Fibroblast of skin of right biceps (primary cell): ENCODE data around the gene CHST8.
"Not testable (repeated sequence)": the region's sequence is repeated elsewhere in the genome, so short reads cannot be mapped to it uniquely, and the experiment has no call there.

Source experiments
- DNase-seq: peaks from one replicate; pipeline ENCODE4 v3.0.0-alpha.2; 2013

The CHST8 gene

DNA sequence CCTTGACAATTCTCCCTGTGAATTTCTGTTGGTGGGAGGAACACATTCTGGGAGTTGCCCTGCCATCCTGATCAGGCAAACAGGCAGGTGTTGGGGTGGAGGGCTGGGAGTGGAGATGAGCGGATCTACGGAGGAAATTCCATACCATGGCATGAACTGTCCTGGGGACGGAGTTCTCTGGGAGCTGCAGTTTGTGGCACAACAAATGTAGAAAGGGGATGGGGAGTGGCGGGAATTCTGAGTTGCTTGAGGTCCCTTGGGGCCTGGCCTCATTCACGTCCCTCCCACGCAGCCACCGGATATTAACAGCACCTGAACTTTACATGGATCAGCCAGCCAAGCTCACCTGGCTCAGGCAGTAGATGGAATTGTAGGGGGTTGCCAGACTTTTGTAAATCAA lies 70.0 kb downstream of the CHST8 start:
- DNase-seq, result no peak

DNA sequence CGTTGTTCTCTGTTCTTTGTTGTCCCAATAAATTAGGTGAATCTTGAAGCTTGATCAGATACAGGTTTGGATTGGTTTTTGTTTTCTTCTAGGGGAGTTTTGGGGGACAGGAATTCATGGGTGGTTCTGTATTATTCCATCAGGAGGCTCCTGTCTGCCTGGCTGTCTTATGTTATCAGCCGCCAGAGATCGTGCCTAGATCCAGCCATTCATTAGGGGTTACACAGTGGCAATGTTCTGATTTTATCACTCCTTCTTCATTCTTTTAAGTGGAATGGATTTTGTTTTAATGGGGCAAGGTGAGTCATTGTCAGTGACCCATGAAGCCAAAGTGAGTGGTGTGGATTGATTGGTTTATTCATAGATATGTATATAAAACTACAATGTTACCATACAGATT lies 71.9 kb downstream of the CHST8 start:
- DNase-seq, result no peak

DNA sequence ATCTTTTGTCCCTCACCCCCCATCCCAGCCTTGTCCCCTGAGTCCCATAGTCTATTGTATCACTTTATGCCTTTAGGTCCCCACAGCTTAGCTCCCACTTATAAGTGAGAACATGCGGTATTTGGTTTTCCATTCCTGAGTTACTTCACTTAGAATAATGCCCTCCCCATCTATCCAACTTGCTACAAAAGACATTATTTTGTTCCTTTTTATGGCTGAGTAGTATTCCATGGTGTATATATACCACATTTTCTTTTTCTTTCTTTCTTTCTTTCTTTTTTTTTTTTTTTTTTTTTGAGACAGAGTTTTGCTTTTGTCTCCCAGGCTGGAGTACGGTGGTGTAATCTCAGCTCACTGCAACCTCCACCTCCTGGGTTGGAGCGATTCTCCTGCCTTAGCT lies 73.8 kb downstream of the CHST8 start:
- not testable (repeated sequence) for DNase-seq

DNA sequence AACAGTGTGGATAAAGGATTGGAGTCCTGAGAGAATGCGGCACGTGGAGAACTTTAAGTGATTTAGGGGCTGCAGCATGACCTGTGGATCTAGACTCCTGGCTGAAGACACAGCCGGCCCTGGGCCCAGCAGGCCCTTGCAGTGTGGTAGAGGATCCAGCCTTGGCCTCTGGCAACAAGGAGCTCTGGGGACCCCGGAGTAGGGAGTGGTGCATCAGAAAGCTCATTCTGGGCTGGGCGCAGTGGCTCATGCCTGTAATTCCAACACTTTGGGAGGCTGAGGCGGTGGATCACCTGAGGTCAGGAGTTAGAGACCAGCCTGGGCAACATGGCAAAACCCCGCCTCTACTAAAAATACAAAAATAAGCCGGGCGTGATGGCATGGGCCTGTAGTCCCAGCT lies 76.0 kb downstream of the CHST8 start:
- no peak for DNase-seq

DNA sequence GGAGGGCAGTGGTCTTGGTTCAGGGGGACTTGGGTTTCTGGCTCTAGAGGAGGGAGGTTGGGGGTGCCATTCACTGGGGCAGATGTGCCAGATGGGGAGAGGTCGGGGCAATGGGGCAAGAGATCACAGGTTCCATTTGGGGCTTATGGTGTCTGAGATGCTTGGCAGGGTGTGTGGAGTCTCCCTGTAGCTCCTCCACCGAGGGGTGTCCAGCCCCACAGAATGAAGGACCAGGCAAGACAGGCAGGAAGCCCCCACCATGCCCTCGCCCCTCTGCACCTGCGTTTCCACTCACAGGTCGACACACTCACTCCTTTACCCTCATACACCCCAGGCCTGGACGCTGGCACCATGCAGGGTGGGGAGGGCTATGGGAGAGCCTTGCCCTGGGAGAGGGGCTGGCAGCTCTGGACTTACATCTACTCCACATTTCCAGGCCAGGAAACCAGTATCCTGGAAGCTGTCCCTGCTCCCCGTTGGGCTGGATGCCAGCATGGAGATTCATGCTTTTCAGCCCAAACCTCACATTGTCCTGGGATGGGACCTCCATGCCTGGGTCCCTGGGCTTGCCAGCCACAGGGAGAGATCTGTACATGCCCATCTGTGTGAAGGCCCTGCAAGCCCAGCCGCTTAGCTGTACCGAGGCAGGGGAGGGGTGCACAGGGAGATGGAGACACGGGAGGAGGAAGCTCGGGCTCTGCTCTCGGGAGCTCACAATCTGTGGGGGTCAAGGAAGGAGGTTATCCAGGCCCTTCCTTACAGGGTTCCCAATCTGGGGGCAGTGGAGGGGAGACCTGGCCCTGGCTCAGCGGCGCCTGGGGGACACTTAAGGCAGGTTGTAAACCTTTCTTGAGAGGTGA lies 77.1 kb downstream of the CHST8 start:
- no peak for DNase-seq

DNA sequence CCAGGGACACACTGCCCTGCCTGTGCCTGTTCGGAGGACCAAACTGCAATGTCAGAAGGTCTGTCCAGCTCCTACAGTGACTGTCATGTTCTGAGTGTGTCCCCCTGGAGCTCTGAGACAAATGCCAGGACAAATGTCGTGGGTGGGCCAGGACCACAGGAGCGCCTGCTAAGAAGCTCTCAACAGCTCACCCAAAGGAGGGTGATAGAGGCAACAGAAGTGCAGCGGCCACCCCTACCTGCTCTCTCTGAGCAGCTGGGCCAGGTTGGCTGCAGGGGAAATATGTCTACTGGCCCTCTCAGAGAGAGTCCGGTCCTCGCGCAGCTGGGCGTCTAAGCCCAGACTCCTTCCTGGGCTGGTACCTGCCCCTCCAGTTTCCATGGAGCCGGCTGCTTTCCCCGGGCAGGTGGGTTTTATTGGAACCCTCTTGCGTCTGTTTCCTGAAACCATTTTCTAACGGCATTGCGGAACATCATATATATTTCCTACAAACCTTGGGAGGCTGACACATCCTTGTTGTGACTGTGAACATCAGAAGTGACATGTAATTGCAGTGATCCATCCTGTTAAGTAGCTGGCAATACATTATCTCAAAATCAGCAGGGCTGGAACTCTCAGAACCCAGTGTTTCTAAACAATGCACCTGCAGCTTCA lies 78.1 kb downstream of the CHST8 start:
- DNase-seq, result no peak

DNA sequence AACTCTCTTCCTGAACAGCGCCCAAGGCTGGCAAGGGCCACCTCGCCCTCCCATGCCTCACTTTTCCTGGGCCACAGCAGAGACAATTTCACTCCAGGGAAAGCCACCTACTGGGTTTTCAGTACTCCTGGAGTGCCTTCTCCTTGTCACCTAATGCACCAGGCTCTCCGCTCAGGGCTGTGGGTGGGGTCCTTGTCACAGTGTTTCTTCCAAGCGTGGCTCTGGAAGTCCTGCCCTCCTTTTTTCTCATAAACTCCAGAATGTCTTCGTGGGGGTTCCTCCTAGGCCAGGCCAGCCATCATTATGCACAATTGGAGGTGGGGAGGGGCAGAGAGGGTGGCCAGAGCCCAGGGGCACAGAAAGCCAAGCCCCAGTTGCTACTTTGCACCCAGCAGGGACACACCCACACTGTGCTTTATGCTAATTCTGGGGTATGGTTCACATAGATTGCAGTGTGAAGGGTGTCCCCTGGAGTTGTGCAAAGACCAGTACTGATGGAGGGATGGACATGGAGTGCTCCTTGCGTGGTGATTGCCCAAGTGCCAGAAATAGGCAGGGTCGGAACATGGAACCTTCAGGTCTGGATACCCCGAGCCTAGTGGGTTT lies 78.8 kb downstream of the CHST8 start:
- no peak for DNase-seq

DNA sequence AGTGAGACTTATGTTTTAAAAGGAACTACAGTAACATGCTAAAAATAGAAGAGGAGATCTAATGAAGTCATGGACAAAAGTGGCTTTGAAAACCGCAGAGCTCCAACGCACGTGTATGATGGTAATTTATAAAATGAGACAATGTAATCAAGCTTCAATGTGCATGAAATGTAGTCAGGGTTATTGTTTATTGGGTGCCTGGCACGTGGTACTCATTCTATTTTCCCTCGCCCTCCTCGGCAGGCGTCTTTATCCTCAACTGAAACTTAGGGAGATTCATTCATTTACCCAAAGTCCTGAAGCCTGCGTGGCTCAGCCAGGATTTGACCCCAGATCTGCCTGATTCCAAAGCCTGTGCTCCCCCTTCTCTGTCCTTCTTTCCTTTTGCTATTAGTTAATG lies 79.8 kb downstream of the CHST8 start:
- DNase-seq, result no peak

DNA sequence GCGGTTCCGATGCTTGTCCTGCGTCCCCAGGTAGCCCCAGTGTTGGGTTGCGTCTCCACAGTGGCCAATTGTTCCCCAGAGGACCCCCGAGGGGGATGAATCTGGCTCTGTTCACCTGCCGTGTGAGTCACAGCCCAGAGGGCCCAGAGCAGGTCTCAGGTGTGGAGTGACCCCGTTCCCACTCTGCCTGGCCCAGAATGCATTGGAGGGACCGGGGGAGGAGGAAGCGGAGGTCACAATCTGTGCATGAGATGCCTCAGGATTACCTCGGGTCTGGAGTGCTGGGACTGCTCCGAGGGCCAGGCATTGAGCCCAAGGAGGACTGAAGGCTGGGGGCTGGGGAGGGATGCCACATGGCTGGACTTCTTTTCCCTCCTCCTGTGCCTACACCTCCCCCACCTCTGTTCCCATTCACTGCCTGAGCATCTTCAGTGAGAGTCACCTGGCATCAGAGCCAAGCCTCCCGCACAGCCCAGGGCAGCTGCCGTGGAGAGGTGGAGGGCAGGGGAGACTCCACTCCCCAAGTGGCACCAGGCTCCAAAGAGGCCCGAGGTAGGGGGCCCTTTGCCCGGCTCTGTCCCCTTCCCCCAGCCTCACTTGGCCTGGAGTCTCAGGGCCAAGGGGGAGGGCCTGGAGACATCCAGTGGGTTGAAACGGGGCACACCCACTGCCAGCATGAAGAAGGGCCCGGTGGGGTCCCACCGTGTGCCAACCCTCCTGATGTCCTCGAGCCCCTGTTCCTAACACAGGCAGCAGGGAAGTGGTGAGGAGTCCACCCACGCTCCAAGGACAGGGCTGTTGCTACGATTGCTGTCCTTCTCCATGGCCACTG lies 81.1 kb downstream of the CHST8 start:
- DNase-seq, result no peak

DNA sequence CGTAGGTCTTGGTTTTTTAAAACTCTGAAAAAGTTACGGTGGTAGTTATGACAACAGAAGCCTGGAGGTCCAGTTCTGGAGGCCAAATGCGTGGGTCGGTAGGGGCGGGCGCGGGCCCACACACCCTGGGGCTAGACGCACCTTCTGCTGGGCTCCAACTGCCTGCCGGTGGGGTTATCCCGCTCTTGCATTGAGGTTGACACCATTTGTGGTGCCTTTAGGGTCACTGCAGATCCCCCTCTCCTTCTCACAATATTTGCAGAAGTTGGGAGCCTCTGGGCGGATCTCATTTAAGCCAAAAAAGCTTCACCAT lies 81.6 kb downstream of the CHST8 start:
- no peak for DNase-seq

DNA sequence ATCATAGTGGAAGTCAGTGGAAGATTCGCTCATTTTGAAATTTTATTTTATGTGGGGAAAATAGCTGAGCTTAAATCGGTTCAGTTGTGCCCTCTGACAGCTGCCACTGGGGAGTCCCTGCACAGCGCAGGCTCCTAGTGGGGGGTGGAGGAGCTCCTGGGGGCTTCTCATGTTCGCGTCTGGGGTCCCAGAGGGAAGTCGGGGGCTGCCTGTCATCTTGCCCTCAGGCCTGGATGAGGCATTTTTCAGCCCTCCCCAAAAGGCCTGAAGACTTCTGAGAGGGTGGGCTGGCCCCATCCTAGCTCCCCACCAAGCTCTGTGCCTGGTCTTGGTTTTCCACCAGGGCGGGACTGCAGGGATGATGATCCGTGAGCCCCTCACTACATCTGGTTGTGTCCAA lies 82.1 kb downstream of the CHST8 start:
- DNase-seq, result no peak

DNA sequence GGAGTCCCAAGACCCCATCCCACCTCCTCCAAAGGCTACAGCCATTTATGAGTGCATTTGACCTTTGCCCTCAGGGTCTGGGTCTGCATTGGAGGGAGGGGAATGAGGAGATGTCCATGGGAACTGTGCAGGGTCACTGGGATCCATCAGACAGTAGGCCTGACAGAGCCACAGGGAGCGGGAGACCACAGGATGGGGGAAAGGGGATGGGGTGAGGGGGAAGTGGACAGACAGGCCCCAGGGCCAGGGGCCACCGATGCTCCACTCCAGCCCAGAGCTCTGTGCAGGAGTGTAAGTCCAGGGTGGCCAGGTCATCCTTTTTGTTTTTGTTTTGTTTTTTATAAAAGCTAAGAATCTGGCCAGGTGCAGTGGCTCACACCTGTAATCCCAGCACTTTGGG lies 82.5 kb downstream of the CHST8 start:
- DNase-seq, result no peak

DNA sequence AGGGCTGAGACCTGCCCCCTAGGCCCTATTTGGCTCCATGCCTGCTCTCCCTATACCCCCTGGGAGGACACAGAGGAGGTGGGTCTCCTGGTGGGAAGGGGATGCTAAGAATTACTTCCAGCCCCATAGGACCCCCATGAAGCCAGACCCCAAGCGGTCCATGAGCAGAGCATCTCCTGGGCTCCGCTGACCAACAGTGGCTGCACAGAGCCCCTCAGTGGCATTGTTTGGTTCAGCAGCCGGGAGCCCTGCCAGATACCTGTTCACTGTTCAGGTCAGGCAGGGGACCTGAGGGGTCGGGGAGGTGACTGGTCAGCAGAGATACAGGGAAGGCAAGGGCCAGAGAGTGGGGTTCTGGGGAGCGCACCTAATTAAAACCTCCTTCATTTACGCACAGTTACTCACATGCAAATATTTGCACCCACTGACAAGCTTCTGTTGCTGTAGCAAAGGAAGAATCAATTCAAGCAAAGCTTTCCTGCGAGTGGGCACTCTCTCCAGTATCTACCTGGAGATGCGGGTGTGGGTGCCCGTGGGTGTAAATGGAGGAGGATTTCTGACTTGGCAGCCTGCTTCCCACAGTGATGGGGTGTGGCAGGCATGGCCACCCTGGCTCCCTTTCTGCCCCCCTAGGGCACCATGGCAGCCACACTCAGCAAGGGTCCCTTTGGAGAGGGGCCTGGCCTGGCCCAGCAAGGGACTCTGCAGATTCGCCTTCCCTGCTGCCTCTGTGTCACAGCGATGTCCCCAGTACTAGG lies 83.5 kb downstream of the CHST8 start:
- DNase-seq, result no peak

DNA sequence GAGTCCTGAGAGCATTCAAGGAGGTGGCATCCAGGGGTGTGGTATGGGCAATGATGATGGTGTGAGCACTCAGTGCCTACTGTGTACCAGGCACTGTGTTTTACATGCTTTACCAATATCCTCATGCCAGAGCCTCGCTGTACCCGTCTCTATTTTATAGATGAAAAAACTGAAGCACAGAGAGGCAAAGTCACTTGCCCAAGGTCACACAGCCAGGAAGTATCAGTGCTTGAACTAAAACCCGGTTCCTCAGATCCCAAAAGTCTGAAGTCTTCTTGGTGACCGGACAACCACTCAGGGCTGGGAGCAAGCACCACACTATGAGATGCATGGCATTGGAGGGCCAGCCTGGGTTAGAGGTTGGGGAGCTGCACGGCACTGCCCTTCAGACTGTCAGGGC lies 84.1 kb downstream of the CHST8 start:
- DNase-seq, result no peak

DNA sequence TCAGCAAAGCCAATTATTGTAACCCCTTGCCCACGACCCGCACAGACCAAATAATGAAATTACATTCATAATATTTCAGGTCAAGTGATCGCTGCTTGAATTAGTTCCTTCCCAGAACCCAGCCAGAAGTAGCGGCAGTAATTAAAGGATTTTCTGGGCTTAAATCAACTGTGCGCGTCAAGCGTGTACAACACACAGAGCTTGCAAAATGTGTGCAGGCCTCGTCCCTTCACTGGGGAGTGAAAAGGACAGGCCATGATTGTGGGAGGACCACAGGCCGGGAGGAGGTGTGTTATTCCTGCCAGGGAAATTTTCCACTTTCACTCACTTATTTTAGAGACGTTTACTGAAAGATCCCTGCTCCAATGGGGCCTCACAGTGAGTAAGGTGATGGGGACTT lies 84.9 kb downstream of the CHST8 start:
- no peak for DNase-seq

DNA sequence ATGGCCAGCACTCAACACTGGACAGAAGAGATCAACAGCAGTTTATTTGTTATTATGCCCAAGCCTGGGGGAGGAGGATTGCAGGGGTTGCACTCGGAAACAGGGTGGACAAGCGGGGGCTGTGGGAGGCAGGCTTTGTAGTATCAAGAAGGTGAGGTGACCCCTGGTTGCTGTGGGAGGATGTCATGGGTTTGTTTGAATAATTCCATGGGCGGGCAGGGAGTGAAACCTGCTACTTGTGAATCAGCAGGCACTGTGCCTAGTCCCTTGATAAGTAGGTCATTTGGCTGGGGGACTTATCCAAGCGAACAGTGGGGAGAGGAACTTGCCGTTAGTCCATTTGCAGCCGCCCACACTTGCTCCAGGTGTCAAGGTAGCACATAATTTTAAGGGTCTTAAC lies 90.5 kb downstream of the CHST8 start:
- no peak for DNase-seq

DNA sequence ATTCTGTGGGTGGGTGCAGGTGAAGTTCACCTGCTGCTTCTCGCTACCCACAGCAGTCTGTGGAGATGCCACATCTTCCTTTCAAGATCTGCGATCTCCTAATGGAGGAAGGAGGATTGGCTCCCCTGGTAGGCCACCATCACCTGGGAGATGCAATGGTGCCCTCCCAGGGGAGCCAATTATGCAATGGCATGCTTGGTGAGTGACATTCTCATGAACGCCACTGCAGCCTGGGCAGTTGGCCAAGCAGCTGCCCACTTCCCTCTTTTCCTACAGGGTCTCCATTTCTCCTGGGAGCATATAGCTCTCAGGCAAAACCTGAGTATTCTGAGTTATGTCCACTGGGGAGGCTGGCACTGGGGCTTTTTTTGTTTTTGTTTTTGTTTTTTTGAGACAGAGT lies 91.4 kb downstream of the CHST8 start:
- DNase-seq, result no peak

DNA sequence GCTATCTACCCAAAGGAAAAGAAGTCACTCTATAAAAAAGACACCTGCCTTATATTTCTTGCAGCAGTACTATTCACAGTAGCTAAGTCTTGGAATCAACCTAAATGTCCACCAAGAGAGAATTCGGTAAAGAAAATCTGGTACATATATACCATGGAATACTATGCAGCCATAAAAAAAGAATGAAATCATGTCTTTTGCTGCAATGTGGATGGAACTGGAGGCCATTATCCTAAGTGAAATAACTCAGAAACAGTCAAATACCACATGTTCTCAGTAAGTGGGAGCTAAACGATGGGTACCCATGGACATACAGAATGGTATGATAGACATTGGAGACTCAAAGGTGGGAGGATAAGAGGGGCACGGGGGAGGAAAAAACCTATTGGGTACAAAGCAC lies 92.4 kb downstream of the CHST8 start:
- DNase-seq, result no peak

DNA sequence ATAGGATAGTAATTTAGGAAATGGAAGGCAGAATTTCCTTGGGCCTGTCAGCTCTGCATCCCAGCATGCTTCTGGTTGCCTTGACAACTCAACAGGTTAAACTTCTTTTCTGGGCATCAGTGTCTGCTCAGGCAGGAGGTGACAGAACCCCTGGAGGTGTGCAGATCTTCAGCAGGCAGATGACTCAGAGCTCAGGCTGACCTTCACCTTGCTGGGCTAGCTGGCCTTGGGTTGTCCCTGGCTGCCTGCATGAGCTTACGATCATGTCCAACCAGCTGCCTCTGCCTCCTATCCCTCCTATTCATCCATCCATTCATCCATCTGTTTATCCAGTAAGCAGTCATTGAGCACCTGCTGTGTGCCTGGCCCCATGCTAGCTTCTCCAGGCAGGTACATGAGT lies 93.7 kb downstream of the CHST8 start:
- DNase-seq, result no peak

DNA sequence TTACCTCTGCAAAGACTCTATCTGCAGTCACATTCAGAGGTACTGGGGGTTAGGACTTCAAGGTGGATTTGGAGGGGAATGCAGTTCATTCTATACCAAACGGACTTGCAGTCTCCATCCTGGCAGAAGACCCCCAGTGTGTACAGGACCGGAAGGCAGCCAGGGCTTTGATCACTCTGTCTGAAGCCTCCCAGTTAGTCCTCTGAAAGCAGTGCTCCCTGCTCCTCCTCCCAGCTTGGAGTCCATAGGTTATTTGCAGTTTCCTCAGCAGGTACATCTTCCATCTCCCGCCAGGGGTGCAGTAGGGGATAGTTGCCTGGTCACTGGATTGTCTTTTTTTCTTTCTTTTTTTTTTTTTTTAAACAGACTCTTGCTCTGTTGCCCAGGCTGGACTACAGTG lies 96.1 kb downstream of the CHST8 start:
- DNase-seq, result no peak

DNA sequence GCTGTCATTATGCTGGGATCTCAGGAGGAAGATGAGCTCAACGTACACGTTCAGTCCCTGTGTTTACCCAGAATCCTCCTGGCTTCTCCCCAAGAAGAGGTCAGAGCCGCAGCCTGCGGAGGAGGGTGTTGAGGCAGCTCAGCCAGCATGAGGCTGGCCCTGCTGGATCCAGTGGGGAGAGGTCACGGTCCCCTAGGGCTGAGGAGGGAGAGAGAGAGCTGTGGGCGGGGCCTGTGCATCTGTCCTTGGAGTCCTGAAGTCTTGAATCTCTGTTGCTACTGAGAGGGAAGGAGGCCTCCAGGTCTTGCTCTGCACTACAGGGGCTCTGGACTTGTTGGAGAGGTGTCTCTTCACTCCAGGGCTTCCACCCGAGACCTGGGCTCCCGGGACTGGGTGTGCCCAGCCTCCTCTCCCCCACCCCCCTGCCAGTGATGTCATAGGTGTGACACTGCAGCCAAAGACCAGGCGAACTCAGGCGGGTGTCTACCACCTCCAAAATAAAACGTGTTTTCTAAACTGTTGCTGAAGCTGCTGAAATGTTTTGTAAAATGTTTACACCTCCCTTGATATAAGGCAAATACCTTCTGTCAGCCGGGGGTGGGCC lies 97.0 kb downstream of the CHST8 start:
- no peak for DNase-seq
